SH-SY5Y (cell line): ENCODE results near the gene POMP.

Experiments
- GATA2 ChIP-seq: IDR thresholded peaks from 2 replicates; pipeline ENCODE4 v1.6.1; 2011; ENCODE audit warnings: mild to moderate bottlenecking, low read depth, low read length
- GATA3 ChIP-seq: IDR thresholded peaks from 2 replicates; pipeline ENCODE4 v1.6.1; 2011; ENCODE audit warnings: low read depth, mild to moderate bottlenecking, low read length, moderate library complexity

The POMP gene

DNA sequence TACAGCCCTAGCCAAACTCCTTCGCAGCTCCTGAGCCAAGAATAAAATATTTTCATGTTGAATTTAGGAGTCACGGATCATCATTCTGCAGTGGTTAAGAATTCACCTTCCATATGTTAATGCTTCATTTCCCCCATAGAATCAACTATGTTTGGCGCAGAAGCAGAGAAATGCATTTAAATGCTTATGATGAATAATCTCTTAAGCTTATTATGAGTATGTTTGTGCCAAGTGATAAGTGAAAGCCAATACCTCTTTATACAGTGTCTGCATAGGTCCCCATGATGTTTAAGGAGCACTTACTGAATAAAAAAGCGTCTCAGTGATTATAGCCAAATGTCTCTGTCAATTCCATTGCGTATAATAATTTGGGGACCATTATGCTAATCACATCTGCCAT is 32.7 kb upstream of the POMP start:
- no peak for TF ChIP-seq GATA2
- TF ChIP-seq GATA3 = no peak

DNA sequence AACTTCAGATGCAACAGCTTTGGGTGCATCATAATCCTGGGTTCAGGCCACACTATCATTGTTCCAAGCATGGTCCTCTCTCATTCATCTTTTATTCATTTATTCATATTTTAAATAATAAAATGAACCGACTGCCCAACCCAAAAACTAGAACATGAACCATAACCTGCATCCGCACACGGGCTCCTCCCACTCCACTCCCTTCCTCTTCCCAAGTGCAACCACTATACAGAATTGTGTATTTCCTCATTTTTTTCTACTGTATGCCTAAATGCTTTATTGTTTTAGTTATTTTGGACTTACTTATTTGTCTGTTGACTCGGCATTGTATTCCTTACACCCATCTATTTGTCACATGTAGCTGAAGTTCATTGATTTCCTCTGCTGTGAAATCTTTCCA is 30.7 kb upstream of the POMP start:
- TF ChIP-seq GATA3 (no peak), GATA2 (no peak)

DNA sequence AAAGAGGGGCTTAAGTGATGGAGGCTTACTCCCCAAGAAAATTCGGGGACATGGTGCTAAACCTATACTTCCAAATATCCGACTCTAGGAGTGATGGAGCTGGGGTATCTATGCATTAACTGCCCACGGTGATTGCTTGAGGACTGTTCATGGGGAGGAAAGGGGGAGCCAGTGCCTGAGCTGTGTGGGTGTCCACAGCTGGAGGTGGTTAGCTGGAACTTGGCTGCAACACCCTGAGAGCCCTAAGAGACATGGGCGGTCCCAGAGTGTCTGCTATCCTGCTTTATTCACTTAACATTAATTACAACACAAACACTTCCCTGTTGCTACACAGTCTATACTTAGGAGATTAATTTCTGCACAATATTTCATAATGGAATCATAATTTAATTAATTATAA is 28.1 kb upstream of the POMP start:
- TF ChIP-seq GATA3 (no peak), GATA2 (no peak)

DNA sequence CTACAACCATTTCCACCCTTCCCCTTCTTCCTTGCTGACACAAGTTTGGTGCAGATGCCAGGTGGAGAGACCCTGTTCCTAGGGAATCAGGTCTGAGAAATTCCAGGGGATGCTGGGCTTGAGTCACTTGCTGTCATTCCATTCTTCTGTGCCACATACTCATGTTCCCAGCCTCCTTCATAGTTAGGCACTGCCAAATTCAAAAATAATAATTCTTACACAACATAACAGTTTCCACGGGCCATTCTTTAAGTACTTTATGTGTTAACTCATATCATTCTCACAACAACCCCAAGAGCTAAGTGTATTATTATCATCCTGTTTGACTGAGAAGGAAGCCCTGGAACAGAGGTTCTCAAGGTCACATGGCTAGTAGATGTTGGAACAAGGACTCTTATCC is 27.1 kb upstream of the POMP start:
- TF ChIP-seq GATA3 (no peak), GATA2 (no peak)

DNA sequence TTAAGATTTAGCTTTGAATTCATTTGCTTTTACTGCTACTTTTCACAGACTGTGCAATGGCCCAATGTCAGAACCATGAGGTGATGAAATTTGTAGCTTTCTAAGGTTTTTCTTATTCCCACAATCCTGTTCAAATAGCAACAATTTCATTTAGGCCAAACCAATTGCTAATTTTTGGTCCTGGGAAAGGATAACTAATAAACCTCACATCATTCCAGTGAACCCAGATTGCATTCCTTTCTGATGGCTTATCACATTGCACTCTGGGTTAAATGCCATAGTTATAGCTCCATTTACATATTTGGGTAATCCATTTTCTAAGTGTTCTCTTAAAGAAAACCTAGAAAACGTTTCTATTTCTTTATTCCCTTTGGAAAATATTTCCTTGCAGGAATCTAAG is 22.9 kb upstream of the POMP start:
- TF ChIP-seq GATA3 (no peak), GATA2 (no peak)

DNA sequence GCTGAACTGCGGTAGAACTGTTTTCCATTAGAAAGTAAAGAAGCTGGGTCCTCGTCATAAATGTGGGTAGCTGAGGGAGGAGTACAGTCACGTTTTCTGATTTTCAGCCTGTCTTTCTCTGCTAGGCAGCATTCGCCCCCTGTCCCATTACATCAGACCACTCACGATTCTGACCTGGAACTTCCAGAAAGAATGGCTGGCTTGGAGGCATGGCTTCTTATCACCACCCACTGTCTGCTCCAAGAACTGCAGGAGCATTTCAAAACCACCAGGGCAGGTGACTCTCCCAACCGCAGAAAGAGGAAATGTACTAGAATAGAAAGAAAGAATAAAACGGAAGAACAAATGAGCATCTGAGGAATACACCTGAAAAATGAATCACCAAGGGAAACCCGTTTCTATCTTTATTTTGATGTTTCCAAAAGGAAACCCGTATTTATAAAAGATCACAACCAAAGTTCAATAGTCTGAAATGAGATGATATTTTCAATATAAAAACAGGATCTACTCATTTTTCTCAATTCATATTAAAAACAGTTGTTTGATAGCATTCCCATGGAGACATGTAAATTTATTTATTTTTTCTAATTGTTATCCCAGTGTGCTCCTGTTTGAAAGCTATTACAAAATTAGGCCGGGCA is 22.1 kb upstream of the POMP start:
- TF ChIP-seq GATA2 (no peak), GATA3 (no peak)

DNA sequence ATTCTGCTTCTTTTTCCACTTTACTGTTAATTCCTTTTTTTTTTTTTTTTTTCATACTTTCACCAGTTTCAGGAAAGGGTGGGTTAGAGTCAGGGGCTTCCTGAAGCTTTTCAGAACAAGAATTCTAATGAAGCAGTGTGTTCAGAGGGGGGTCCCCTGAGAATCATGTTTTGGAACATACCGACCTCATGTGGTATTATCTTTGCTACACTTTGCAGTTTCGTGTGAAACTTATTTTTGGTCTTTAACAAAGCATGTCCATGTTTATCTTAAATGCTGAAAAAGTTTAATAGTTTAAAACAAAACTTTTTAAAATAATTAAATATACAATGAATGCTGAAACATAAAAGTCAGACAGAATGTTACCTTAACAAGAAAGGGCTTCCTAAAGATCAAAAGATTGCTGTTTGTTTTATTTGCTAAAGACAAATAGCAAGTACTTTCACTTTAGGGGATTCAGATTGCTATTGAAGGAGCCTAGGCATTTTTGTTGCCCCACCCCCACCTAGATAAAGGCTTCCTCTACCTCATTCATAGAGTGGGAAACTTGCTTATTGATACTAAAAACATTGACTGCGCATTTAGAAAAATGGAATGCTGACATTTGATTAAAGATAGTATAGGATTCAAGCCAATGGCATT is 21.1 kb upstream of the POMP start:
- TF ChIP-seq GATA3 = no peak
- no peak for TF ChIP-seq GATA2

DNA sequence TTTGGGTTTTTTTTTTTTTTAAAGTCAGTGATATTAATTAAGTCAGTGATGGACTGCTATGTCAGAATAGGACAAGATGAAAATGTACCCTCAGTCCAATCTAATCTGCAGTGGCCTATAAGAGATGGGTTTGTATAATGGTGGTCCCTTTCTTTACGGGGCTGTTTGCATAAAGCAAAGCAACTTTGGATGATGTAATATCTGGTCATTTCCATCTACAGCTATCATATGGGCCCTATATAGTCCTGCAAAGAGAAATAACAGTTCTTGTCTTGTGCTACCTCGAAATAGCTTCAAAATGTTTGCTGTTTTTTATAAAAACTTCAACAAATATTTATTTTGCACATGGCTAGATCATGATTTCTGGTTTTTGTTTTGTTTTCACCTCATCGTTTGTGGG is 20.2 kb upstream of the POMP start:
- TF ChIP-seq GATA3 (no peak), GATA2 (no peak)

DNA sequence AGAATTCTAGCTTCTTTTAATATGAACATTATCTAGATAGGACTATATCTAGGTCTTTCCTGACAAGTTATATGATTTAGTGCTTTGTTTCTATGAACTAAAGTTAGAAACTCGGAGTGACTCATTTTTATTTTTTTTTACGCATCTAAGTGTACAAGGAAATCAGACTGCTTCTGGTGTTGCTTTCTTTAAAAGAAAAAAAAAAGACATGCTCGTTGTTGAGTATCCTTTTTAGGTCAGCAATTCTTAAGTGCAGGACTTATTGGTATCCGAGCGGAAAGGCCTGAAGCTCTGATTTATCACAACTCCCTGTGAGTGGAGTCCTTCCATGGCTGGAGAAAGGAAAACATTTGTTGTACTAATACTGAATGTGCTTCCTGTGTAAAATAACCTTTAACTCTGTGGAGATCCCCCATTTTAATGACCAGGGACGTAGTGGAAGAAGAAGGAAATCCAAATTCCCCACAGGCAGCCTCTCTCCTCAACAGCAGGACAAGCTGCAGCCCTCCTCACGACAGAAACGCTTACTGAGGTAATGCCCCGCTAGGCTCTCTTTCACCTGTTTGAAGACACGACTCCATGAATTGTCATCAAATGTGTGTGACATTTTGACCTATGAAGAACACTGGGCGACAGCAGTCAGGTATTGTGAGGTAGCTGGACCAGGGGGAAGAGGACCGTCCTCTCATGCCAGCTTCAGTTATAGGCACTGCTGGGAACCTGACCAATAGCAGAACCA is 17.9 kb upstream of the POMP start:
- no peak for TF ChIP-seq GATA3

DNA sequence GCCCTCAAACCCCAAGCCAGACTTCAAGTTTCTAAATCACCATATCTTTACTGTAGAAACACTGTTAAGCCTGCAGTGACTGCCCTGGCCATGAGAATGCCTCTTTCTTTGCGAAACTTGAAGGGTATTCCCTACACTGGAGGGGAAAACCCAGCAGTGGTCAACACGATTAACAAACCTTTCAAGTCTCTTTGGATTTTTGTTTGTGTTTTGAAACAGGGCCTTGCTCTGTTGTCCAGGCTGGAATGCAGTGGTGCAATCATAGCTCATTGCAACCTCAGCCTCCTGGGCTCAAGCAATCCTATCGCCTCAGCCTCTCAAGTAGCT is 17.4 kb upstream of the POMP start:
- TF ChIP-seq GATA3 (no peak), GATA2 (no peak)

DNA sequence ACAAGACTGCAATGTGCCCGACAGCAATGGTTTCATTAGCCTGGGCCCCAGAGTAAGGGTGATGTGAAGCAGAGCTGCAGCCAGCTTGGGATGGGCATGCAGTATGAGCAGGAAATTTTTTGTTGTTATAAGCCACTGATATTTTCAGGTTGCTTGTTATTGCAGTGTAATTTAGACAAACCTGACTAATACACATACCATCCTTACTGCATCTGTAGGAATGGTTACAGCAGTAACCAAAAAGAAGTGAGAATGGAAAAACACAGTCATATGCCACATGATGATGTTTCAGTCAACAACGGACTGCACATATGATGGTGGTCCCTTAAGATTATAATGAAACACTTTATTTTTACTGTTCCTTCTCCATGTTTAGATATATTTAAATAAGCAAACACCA is 8.6 kb upstream of the POMP start:
- no peak for TF ChIP-seq GATA2
- no peak for TF ChIP-seq GATA3

DNA sequence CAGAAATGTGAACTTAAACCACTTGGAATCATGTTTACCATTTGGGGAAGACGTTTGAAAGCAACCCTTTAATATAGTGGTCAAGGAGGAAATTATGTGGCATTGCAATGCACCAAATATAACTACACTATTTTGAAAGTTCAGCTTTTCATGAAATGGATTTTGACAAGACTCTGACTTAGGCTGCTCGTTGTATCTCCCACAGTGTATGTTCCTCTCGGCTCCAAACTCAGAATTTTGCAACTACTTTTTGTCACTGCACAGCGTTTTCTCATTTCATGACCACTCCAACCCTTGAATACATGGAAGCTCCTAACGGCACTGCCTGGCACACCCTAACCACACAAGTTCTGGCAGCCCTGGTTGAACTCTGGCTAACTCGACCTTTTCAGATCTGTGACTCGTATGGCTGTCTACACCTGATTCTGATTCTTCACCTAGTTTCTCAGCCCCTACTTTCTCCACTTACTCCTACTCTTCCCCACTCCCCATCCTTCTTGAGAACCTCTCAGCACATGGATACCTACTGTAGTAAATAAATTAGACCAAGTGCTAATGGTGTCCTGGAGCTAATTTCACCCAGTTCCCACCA is 7.0 kb upstream of the POMP start:
- TF ChIP-seq GATA3 (no peak), GATA2 (no peak)

DNA sequence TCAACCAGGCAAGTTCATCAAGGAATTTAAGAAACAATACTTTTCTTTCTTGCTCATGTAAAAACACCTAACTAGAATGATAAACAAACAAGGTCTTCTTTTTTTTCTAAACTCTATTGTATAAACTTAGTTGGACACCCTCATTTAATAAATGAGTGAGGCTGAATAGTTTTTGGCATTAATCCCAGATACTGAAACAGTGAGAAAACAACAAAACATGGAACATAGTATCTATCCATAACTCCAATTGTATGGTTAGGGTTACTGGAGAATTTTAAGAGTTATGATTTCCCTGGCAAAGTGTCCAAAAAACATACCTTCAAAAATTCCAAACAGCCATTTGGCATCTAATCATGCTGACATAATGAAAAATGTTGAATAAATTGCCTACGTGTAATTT is 5.8 kb upstream of the POMP start:
- no peak for TF ChIP-seq GATA3
- no peak for TF ChIP-seq GATA2

DNA sequence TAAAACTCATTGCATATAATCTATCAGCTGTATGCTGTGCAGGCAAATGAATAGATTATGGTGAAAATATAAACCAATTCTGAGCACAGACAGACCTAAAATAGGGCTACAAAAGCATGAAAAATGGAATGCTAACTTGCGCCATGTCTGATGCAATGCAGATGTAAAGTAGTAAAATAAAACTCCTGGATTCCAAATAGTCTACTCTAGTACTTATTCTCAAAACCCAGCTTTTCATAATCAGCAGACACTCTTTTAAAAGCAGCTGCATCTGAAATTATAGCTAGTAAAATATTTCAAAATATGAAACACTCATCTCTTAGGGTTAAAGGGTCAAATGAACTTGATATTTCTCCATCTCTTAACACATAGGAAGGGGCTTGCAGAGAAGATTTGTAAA is 4.7 kb upstream of the POMP start:
- TF ChIP-seq GATA3 (no peak), GATA2 (no peak)

DNA sequence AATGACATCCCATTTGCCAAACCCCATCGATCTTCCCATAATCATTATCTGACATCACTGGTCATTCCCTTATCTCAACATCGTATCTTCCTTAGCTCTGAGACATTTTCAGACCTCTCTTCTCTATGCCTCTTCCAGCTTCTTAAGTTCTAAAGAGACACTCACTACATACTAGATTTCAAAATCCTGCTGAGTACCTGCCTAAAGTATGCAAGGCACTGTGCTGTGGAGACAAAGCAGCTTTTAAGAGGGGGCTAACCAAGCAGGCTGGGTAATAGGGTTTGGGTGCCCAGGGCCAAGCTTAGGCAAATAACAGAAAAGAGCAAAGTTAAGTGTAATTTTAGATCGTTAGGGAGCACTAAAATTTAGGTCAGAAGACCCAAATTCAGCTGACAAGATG is 3.4 kb upstream of the POMP start:
- TF ChIP-seq GATA3 (no peak), GATA2 (no peak)
